PC-9 (cell line): ENCODE measurements around the gene SRY.

Experiments
- EZH2 ChIP-seq: fragments of 200-600 bp; sonication (generic); IDR thresholded peaks from 2 replicates; pipeline ENCODE4 v1.8.0; 2017; ENCODE audit warnings: antibody characterized with exemption, low read depth
- TF ChIP-seq, protein P1 (sequence below): fragments of 200-600 bp; sonication (generic); conservative IDR thresholded peaks from 2 replicates; pipeline ENCODE4 v1.6.1; 2017; ENCODE audit warnings: mixed run types, antibody characterized with exemption, mild to moderate bottlenecking, moderate library complexity

DNA sequence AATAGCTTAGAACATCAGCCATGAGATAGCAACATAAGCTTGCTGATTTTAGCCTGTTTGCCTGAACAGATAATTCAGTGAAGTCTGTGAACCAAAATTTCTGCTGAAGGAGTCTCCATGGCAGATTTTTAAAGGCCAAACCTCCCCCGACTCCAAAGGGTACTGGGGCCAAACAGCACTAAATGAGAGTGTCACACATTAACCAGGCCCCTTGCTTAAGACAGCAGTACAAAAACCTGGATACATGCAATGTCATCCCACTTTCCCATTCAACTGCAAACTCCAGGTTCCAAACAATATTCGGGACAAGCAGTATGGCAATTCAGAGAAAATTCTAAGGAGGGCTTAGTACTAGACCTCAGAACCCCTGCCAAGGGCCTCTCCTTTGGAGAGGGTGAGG is 49.6 kb upstream of the SRY start:
- TF ChIP-seq, protein P1, sequence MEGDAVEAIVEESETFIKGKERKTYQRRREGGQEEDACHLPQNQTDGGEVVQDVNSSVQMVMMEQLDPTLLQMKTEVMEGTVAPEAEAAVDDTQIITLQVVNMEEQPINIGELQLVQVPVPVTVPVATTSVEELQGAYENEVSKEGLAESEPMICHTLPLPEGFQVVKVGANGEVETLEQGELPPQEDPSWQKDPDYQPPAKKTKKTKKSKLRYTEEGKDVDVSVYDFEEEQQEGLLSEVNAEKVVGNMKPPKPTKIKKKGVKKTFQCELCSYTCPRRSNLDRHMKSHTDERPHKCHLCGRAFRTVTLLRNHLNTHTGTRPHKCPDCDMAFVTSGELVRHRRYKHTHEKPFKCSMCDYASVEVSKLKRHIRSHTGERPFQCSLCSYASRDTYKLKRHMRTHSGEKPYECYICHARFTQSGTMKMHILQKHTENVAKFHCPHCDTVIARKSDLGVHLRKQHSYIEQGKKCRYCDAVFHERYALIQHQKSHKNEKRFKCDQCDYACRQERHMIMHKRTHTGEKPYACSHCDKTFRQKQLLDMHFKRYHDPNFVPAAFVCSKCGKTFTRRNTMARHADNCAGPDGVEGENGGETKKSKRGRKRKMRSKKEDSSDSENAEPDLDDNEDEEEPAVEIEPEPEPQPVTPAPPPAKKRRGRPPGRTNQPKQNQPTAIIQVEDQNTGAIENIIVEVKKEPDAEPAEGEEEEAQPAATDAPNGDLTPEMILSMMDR = no peak
- no peak for TF ChIP-seq EZH2
